Endothelial cell of umbilical vein (primary cell): Measurements from ENCODE around the gene CBX6. TPM values are rescaled to one million over a fixed set of nuclear protein-coding genes. Genes with fewer than 3 reads are reported as not detected.

ENCODE experiments used
- BruUV-seq: library from RNA; stranded (reverse); fragments of 400-500 nt; replicated peaks from 2 replicates; lab custom pipeline; 2021; lab: Mats Ljungman, UMichigan
- CTCF ChIA-PET: fragments of 300-600, 350-600 bp; sonication (Branson Sonifier 250); formaldehyde crosslinking; loops from one replicate; lab custom pipeline; 2021; ENCODE audit warnings: antibody characterized with exemption, inconsistent platforms; lab: Charles Lee
- POLR2A ChIA-PET: fragments of 300-600, 350-600 bp; sonication (Branson Sonifier 250); formaldehyde crosslinking; loops from one replicate; lab custom pipeline; 2021; ENCODE audit warnings: antibody characterized with exemption, inconsistent platforms; lab: Charles Lee
- DNase-seq: peaks from one replicate; pipeline ENCODE4 v3.0.0-alpha.2; 2011; ENCODE audit warnings: low read depth, low spot score
- FAIRE-seq: peaks from 2 replicates; lab custom pipeline; 2011; peaks lifted over from hg19 to GRCh38; lab: Jason Lieb, UNC
- H2AFZ ChIP-seq: 2 replicates; pipeline ENCODE4 v1.6.0; 2012; ENCODE audit warnings: low read depth, low read length, control low read depth, inconsistent platforms
- H3K27ac ChIP-seq: 2 replicates; pipeline ENCODE4 v1.5.1; 2011; ENCODE audit warnings: low read depth, mild to moderate bottlenecking, control low read depth, low read length, moderate library complexity; ENCODE audit not compliant: insufficient read depth
- H3K27me3 ChIP-seq, 2 experiments: 2 replicates each; pipeline versions ENCODE4 v1.6.0 to v1.6.1; 2011; ENCODE audit warnings: low read length in 2 of 2, mixed read lengths in 1 of 2; ENCODE audit not compliant: control insufficient read depth in 2 of 2, insufficient read depth in 2 of 2
- H3K36me3 ChIP-seq, 2 experiments: 2 replicates in 1 of 2; 3 replicates in 1 of 2; pipeline ENCODE4 v1.5.1; 2011; ENCODE audit warnings: low read length in 2 of 2, mild to moderate bottlenecking in 1 of 2, moderate library complexity in 1 of 2; ENCODE audit not compliant: control insufficient read depth in 2 of 2, insufficient read depth in 2 of 2; ENCODE audit errors: extremely low read depth in 1 of 2
- H3K4me1 ChIP-seq: 3 replicates; pipeline ENCODE4 v1.5.1; 2011; ENCODE audit warnings: mild to moderate bottlenecking, low read length; ENCODE audit not compliant: control insufficient read depth, insufficient read depth; ENCODE audit errors: extremely low read depth
- H3K4me2 ChIP-seq: 2 replicates; pipeline ENCODE4 v1.6.1; 2011; ENCODE audit warnings: low read length, control low read depth, mixed read lengths; ENCODE audit not compliant: insufficient read depth
- H3K4me3 ChIP-seq, 3 experiments: fragments of 200-600 bp in 1 of 3; sonication (generic), shearing (Covaris generic) in 1 of 3; replicated peaks in 1 of 3; 2 replicates each; pipeline ENCODE4 v1.5.1; 2011 to 2016; ENCODE audit warnings: control low read depth in 3 of 3, low read length in 3 of 3, mild to moderate bottlenecking in 2 of 3, inconsistent platforms in 1 of 3, low read depth in 1 of 3, moderate library complexity in 1 of 3; ENCODE audit not compliant: insufficient read depth in 1 of 3
- H3K79me2 ChIP-seq: 2 replicates; pipeline ENCODE4 v1.6.0; 2012; ENCODE audit warnings: low read length, inconsistent platforms; ENCODE audit not compliant: control insufficient read depth, insufficient read depth
- H3K9ac ChIP-seq: replicated peaks from 2 replicates; pipeline ENCODE3; 2011; ENCODE audit warnings: low read length, control low read depth; ENCODE audit not compliant: insufficient read depth; ENCODE audit errors: extremely low read depth
- H3K9me1 ChIP-seq: replicated peaks from 3 replicates; pipeline ENCODE4 v1.6.0; 2011; ENCODE audit warnings: mild to moderate bottlenecking, low read length; ENCODE audit not compliant: control insufficient read depth, insufficient read depth; ENCODE audit errors: extremely low read depth
- H3K9me3 ChIP-seq: replicated peaks from 2 replicates; pipeline ENCODE4 v1.5.1; 2012; ENCODE audit warnings: low read length, inconsistent platforms; ENCODE audit not compliant: control insufficient read depth, insufficient read depth
- H4K20me1 ChIP-seq: replicated peaks from 2 replicates; pipeline ENCODE3; 2011; ENCODE audit warnings: mild to moderate bottlenecking, low read length; ENCODE audit not compliant: control insufficient read depth, insufficient read depth; ENCODE audit errors: extremely low read depth
- CTCF ChIP-seq, 2 donors: IDR thresholded peaks; 1 replicate in 1 of 2; 2 replicates in 1 of 2; pipeline ENCODE4 v1.5.1; 2011; ENCODE audit warnings: low read length in 2 of 2, mild to moderate bottlenecking in 2 of 2, moderate library complexity in 2 of 2, control low read depth in 1 of 2, inconsistent platforms in 1 of 2, low read depth in 1 of 2; ENCODE audit not compliant: insufficient read depth in 1 of 2; ENCODE audit errors: extremely low read depth in 1 of 2
- EZH2 ChIP-seq: IDR thresholded peaks from 2 replicates; pipeline ENCODE4 v1.6.1; 2012; ENCODE audit warnings: borderline replicate concordance, low read depth, mild to moderate bottlenecking, moderate library complexity, low read length, inconsistent platforms; ENCODE audit not compliant: severe bottlenecking
- FOS ChIP-seq: IDR thresholded peaks from 2 replicates; pipeline ENCODE4 v1.6.1; 2011; ENCODE audit warnings: mild to moderate bottlenecking, low read length, moderate library complexity, borderline replicate concordance; ENCODE audit not compliant: insufficient read depth
- GATA2 ChIP-seq: IDR thresholded peaks from 2 replicates; pipeline ENCODE4 v1.7.0; 2011; ENCODE audit warnings: low read depth, mild to moderate bottlenecking, moderate library complexity, mixed read lengths, low read length; ENCODE audit not compliant: insufficient read length, insufficient read depth
- JUN ChIP-seq: IDR thresholded peaks from 2 replicates; pipeline ENCODE4 v1.6.1; 2011; ENCODE audit warnings: borderline replicate concordance, low read depth; ENCODE audit not compliant: insufficient read length, insufficient read depth
- MAX ChIP-seq: IDR thresholded peaks from 2 replicates; pipeline ENCODE4 v1.6.1; 2011; ENCODE audit not compliant: insufficient read depth, insufficient read length
- MYC ChIP-seq: IDR thresholded peaks from one replicate; pipeline ENCODE4 v1.6.1; 2011; ENCODE audit warnings: mild to moderate bottlenecking, low read depth, low read length
- POLR2A ChIP-seq: IDR thresholded peaks from 2 replicates; pipeline ENCODE4 v1.6.1; 2012; ENCODE audit warnings: low read depth, mild to moderate bottlenecking, control low read depth, low read length
- POLR2AphosphoS5 ChIP-seq: IDR thresholded peaks from 2 replicates; pipeline ENCODE4 v1.6.1; 2012; ENCODE audit warnings: low read depth, mild to moderate bottlenecking, control low read depth, low read length, moderate library complexity; ENCODE audit not compliant: insufficient read depth
- dilution Hi-C: fragments of 300-500 bp; cut with MboI; formaldehyde crosslinking; loops from one replicate; pipeline ENCODE4 v1.15.0; 2019; ENCODE audit warnings: low sequenced_read_pairs; ENCODE audit not compliant: extremely low pct_ligation_motif_present
- intact Hi-C: fragments of 100-400 bp; cut with micrococcal nuclease; formaldehyde crosslinking; loops from one replicate; pipeline ENCODE4 v1.10.0; 2022
- polyA plus RNA-seq, 4 experiments: library from polyadenylated mRNA; depleted of rRNA in 3 of 4; stranded (reverse) in 3 of 4; unstranded in 1 of 4; fragments of >200 nt; gene quantifications; 2 replicates each; pipeline versions ENCODE4 v1.2.1 to v1.2.3, GENCODE V29; 2011 to 2012; ENCODE audit warnings: missing spikeins in 1 of 4
- total RNA-seq: library from RNA; stranded (reverse); gene quantifications from 2 replicates; pipeline ENCODE4 v1.2.3, GENCODE V29; 2021

The CBX6 gene
- total and polyA plus RNA-seq, 2 donors (not counting 3 experiments of a cell fraction or from before 2014, with no cell fraction given): 14.9 to 62.6 TPM

GRCh38 chr22:38834991-38835390, 37.0 kb downstream of the CBX6 start:
- H4K20me1 ChIP-seq: no peaks in the 10 kb centered on the region
- no peaks in the 10 kb centered on the region for H3K27me3 ChIP-seq
- no peaks in the 10 kb centered on the region for H3K79me2 ChIP-seq
- POLR2A ChIA-PET: no interaction called here
- CTCF ChIA-PET: interaction anchor here (14.8 kb wide), 1 partner anchor 67 kb away, joined by 198 read pairs; no protein-coding TSS in a partner anchor
- H3K4me1 ChIP-seq: no peaks in the 10 kb centered on the region
- FAIRE-seq (no peak), DNase-seq (no peak)
- H3K4me2 ChIP-seq: no peak overlapping the region
- no peak overlapping the region for H3K4me3 ChIP-seq
- no TSS peak for BruUV-seq
- dilution Hi-C loops: no loop called here
- no peak overlapping the region for H2AFZ ChIP-seq
- intact Hi-C loops: no loop called here
- TF ChIP-seq POLR2AphosphoS5: no peak
- no peak for TF ChIP-seq POLR2A
- no peak for TF ChIP-seq EZH2
- TF ChIP-seq FOS: no peak
- no peak for TF ChIP-seq CTCF (IDR thresholded peaks at IDR 0.05; ENCODE audit: extremely low read depth in 1 of 2, insufficient read depth in 1 of 2, low read depth in 1 of 2, low read length in 2 of 2)
- no peak for TF ChIP-seq MAX
- no peak for TF ChIP-seq GATA2
- no peak for TF ChIP-seq MYC
- no peak for TF ChIP-seq JUN
- no peaks in the 10 kb centered on the region for H3K36me3 ChIP-seq
- no peak overlapping the region for H3K27ac ChIP-seq
- H3K9me3 ChIP-seq: no peaks in the 10 kb centered on the region
- H3K9ac ChIP-seq: no peak overlapping the region
- no peaks in the 10 kb centered on the region for H3K9me1 ChIP-seq
